ENCODE measurements around the gene PICALM.

- TF ChIP-seq POLR2A (IDR thresholded peaks at IDR 0.05): no peak
- no peak for TF ChIP-seq CTCF (IDR thresholded peaks at IDR 0.05)
Observed at GRCh38 chr11:86046116-86046515, 22.8 kb downstream of the PICALM start.
